ENCODE data around the gene KCNQ2.

The KCNQ2 gene

DNA sequence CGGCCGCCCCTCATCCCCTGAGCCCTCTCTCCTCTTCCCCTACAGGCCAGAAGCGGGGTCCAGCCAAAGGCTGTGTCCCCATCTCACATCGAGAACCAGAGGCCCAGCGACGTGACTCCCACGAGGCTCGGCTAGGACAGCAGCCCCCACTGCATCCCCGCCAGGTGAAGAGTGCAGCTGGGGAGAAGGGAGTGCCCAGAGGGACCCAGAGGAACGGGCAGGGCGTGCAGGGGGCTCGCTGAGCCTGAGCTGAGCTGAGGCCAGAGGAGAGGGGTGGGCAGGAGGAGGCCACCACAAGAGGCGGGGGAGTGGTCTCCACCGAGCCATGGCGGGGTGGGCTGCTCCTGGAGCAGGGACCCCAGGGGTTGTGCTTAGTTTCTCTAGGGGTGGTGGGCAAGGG is 32.6 kb downstream of the KCNQ2 start:
- no peak for DNase-seq

DNA sequence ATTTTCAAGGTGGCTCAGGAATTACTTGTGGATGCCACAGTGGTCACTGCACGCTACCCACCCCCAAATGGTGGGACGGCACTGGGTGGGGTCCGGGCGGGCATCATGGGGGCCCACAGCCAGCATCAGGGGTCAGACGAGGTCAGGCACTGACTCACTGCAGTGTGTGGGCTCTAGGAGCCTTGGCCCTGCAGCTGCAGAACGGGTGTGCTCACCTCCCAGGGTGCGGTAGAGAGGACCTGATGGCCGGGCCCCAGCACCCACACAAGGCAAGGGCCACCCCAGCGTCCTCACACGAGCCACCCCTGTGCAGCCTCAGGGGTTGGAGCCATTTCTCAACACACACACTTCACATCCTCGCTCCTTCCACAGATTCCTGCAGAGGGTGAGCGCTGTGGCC is 34.3 kb downstream of the KCNQ2 start:
- DNase-seq = no peak

DNA sequence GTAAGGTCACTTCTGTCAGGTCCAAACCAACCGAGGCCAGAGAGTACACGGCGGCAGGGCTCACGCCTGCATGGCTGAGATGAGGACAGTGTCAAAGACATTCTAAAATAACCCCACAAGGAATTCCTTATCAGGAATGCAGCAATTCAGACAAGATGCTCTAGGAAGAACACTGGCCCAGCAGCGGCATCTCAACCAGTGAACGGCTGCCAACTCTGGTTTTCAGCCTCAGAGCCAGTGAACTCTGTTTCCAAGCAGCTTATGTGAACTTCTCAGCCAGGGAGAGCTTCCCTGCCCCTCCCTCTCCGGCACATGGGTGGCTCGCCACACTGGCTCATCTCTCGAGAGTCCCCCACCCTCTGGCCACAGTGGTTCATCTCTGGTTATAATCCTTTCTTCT is 36.9 kb downstream of the KCNQ2 start:
- peak in 3 of 56 donors; percentile 8 to 24 (median 13) for DNase-seq

DNA sequence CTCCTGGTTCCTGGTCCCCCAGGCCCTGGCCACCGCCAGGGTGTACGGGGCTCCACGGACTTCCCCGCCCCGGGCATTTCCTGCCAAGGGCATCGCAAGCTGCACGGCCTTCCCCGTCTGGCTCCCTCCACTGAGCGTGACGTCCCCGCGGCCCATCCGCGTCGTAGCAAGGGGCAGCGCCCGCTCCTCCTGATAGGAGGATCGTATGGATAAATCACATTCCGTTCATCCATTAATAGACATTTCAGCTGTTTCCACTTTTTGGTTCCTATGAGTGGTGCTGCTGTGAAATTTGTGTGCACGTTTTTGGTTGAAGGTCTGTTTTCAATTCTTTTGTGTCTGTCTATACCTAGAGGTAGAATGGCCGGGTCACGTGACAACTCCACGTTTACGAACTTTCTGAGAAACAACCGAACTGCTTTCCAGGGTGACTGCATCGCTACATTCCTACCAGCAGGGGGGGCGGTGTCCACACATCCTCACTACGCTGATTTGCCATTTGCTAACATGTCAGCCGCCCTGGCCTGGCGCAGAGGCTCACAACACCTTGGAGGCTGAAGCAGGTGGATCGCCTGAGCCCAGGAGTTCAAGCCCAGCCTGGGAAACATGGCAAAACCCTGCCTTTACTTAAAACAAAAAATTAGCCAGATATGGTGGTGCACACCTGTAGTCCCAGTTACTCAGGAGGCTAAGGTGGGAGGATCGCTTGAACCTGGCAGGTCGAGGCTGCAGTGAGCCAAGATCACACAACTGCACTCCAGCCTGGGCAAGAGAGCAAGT is 37.7 kb downstream of the KCNQ2 start:
- peak in 48 of 56 donors; percentile 8 to 87 (median 54) for DNase-seq

DNA sequence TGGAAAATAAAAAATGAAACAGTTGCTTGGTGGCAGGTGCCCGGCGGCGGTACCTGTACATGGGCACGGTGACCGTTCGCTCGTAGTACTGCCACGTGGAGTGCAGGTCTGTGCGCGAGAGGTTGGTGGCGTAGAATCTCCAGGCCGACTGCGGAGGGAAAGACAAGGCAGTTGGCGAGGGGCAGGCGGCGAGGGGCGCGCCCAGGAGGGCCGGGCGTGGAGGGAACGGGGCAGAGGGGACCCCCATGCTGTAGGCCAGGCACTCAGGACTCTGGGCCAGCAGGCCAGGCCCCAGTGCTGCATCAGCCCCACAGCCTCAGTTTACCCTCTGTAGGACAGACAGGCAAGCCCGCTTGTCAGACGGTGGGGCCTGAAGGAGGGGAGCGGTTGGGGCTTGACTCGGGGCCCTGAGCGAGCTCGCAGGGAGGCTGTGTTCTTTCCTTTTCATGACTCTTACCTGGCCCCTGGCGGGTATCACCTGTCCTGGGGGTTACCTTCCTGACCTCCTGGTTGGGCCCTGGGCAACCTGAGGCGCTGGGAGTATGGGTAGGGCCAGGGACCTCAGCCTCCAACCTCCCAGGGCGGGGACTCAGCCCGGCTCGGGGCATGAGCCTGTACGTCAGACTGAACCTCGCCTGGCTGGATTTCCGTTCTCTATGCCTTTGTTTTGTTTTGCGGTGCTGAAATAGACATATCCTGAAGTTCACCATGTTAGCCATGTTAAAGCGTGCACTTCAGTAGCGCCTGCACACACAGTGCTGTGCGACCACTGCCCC is 38.5 kb downstream of the KCNQ2 start:
- no peak for DNase-seq

DNA sequence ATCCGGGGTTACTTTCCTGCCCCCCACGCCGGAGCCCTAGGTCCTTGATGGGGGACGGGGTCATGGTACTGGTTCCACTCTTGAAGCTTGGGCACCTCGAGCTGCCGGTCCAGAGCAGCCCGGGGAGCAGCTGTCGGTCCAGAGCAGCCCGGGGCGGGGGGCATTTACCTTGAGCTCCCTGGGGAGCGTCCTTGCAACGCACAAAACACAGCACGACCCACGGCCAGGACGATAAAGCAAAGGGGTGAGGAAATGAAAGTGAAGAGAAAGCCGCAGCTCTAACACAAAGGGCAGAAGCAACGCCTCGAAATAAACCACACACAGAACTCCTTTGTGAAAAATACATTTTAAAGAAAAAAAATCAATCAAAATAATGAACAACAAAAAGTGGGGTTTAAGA is 39.1 kb downstream of the KCNQ2 start:
- DNase-seq = no peak

DNA sequence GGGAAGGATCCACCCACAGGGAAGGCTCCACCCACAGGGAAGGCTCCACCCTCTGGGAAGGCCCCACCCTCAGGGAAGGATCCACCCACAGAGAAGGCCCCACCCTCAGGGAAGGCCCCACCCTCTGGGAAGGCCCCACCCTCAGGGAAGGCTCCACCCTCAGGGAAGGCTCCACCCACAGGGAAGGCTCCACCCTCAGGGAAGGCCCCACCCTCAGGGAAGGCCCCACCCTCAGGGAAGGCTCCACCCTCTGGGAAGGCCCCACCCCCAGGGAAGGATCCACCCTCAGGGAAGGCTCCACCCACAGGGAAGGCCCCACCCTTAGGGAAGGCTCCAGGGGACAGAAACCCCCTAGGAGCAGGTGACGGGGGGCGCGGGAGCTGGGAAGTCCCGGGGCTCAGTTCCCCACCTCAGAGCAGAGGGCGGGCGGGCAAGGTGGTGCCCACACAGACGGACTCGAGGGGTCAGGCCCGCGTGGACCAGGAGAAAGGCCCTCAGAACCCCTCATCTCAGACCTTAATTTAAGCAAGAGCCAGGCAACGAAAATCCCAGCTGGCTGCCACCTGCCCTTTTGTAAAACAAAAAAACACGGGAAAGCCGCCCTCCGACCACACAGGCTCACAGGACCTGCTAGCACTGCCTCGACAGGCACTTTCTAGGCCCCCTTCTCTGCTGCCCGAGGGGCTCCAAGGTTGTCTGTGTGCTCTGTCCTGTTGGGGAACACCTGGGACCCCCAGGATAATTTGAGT is 39.7 kb downstream of the KCNQ2 start:
- no peak for DNase-seq

DNA sequence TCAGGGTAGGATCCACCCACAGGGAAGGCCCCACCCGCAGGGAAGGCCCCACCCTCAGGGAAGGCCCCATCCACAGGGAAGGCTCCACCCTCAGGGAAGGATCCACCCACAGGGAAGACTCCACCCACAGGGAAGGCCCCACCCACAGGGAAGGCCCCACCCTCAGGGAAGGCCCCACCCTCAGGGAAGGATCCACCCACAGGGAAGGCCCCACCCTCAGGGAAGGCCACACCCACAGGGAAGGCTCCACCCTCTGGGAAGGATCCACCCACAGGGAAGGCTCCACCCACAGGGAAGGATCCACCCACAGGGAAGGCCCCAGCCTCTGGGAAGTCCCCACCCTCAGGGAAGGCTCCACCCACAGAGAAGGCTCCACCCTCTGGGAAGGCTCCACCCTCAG is 40.5 kb downstream of the KCNQ2 start:
- DNase-seq = peak in 2 of 56 donors; percentile 48 to 49

DNA sequence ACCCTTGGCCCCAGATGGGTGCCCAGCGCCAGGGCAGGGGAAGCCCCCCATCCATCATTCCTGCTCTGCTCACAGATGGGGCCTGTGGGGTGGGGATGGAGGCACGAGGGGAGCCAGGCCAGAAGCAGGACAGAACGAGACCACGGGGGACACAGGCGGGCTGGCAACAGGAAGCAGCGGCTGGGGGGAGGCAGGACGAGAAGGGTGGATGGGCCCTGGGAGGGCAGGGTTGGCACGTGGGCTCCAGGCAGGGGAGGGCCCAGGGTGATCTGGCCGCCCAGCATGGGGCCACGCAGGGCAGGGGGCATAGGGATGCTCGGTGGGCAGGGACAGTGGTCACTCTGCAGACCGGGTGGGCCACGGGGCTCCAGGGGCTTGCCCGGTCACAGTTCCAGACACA is 41.6 kb downstream of the KCNQ2 start:
- no peak for DNase-seq

DNA sequence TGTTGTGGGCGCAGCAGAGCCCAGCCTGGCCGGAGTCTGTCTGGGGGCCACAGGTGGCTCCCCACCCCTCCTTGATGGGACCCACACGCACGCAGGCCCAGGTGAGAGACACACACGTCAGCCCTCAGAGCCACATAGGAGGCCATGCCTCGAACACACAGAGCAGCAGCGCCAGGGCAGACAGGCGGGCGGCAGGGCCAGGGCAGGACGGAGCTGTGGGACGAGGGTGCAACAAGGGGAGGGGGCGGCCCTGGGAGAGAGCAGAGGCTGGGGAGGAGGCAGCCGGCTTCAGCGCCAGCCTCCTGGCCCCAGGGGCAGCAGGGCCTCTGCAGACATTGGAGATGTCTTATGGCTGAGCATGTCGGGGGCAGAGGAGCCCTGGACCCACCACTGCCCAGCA is 42.5 kb downstream of the KCNQ2 start:
- no peak for DNase-seq

DNA sequence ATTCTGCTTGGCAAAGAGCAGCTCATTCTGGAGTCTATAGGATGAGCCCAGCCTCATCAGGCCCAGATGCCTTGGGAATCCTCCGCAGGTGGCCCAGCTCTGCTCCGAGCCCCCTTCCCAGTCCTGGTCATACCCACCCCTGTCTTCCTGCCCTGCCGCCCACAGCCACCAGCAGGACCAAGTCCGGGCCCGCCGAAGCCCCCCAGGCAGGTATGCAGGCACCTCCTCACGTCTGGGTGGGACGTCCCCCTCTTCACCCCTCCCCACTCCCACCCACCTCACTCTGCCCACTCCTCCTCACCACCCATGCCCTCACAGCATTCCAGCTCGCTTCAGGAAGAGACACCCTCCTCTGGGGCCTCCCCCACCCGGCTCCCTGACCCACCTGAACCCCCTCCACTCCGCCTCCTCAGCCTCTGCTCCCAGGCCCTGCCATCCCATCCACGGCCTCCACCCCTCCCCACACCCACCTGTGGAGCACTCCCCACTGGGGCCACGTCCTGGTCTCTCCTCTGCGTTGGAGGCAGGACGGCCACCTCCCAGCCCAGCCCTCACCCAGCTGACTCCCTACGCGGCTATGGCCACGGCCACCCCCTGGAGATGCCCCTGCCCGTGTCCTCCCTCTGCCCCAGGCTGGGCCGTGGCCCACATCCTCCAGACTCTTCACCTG is 43.4 kb downstream of the KCNQ2 start:
- no peak for DNase-seq

DNA sequence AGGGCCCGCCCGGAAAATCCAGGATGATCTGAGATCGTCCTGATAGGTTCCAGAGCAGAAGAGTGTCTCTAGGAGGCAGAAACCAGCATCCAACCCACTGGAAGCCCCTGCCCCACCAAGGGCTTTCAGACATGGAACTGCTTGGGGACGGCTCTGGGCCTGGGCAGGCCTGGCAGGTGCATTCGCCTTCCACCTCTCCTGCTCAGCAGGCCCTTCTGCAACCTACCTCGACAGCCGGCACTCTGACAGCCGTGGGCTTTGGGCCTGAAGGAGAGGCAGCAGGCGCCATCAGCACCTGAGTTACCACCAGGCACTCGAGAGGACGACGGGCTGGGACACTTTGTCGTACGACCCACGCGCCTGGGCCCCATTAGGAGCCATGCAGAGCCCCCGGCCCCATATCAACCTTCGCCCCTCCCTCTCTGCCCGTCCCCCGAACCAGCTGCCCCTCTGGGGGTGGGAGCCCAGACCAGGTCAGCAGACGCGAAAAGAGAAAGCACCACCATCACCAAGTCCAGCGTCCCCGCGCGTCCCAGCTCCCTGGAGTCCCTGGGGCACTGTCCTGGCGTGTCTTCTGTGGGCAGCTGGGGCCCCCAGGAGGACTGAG is 44.6 kb downstream of the KCNQ2 start:
- no peak for DNase-seq

DNA sequence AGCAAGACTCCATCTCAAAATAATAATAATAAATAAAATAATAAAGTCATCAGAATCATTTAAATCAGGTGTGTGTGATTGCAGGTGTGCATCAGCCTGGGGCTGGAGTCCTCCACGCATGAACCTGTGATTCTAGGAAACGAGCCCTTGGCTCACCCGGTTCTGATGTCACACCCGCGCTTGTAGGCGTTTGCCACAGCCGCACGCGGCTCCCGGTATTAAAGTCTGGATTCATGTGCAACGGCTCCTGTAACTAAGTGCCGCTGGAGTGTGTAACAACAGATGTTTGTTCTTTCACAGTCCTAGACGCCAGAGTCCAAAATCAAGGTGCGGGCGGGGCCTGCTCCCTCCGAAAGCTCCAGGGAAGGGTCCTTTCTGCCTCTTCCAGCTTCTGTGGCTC is 45.2 kb downstream of the KCNQ2 start:
- peak in 4 of 56 donors; percentile 16 to 33 (median 28) for DNase-seq

DNA sequence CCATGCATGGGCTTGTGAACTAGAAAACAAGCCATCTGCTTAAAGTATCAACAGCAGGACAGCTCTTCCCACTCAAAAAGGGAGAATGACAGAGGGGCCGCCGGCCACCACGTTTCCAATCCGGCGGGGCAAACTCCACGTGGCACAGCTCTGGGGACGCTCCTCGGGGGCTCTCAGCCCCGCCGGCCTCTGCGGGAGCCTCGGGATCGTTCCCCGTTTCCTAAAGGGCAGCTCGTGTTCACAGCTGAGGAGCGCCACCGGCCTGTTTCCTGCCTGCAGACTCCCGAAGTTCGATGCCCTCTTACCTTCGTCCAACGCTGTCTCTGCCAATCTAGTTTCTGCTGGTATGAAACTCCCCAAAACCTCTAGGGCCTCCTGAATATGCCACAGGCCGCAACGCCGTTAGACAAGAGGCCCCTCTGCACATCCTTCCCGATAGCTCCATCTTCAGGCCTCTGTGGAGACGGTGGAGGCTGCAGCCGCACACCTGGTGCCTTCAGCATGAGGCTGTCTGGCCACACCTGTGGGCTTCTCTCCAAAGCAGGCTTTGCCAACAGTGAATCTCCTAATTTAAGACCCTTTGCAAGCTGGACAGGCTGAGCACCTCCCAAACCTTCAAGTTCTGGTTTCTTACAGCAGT is 46.5 kb downstream of the KCNQ2 start:
- DNase-seq = no peak

DNA sequence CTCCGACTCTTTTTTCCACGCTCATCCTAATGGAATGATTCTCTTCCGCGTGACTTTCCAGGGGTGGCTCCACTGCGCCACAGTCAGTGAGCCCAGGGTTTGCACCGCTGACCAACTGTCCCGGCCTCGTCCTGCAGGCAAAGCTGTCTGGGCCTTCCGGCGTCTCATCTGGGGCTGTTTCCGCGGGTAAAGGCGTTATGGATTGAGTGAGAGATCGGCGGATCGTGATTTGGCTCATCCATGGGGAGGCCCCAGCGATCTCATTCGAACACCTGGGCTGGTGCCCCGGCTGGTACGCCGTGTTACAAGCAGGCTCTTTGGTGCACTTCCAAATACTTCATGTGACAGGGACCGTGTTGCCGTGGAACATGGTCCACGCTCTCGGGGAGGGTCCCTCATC is 47.8 kb downstream of the KCNQ2 start:
- no peak for DNase-seq

DNA sequence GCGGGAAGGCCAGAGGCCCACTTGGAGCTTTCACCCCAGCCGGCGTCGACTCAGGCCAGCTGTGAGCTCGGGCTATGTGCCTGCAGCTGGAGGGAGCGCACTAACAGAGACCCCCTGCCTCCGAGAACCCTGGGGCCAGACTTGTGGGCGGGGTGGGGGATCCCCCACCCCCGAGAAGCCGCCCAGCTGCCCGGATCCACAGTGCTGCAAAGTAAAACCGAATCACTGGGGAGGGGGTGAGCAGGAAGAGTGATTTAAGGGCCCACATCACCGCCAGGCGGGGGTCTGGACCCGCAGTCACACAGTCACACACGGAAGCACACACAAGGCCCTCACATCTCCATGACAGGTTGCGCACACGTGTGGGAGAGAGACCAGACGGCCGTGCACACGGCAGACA is 48.7 kb downstream of the KCNQ2 start:
- no peak for DNase-seq

DNA sequence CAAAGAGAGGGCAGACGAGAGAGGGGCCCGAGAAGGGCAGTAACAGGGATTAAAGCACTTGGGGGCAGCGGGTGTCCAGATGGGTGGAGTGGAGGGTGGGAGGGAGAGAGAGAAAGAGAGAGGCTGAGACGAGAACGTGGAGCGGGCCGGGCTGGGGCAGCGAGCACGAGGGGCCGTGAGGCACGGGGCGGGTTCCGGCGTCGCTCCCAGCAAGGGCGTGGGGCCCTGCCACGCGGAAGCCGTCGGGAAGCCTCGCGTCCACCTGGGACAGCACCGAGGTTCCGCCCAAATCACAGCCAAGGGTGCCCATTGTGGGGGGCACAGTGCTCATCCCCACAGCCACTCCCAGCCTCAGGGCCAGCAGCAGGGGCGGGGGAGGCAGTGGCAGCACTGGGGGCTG is 49.8 kb downstream of the KCNQ2 start:
- no peak for DNase-seq

DNA sequence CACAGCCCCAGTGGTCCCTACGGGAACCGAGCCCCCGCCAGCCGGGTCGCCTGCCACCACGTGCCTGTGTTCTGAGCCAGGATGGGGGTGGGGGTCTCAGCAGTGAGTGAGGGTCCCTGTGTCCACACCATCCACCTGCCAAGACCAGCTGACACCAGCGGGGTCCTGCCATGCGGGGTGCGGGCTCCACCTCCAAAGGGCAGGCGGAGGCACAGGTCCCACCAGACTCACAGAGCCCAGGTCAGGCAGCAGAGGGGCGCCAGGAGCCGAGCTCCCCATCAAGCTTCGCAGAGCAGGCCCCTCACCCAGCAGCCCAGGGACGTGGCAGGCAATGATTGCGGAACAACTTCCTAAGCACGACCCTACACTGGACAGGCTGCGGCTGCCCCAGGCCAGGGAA is 50.5 kb downstream of the KCNQ2 start:
- no peak for DNase-seq

DNA sequence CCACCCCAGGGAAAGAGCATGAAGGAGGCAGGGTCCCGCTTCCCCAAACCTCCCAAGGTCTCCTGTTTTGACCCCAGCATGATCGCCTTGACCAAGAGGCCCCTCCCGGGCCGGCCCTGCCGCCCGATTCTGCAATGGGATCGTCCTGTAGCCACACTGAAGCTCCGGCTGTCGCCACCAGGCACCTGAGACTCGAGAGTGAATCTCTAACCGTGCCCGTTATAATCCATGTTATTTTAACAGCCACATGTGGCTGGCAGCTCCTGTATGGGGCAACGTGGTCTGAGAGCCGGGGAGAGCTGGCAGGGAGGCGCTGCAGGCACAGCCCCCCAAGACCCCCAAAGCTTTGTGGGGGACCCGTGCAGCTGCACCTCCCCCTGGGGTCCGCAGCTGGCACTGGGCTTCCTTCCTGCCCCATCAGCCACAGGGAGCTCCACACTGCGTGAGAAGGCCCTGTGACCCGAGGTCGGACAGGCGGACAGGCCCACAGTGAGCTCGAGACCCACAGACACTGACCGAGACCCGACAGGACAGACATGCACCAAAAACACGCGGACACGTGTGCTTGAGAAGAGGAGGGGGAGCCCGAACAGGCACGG is 51.3 kb downstream of the KCNQ2 start:
- no peak for DNase-seq

Measured in nucleus accumbens (tissue), 56 donors.